ENCODE results near the gene FLNB.
"Not testable (repeated sequence)": the region's sequence is repeated elsewhere in the genome, so short reads cannot be mapped to it uniquely, and the experiment has no call there.

Gene FLNB

GRCh38 chr3:57989198-57989597 is 19.0 kb upstream of the FLNB start:
- not testable (repeated sequence) for H3K4me3 Mint-ChIP-seq; H3K27me3 Mint-ChIP-seq; H3K4me1 Mint-ChIP-seq; H3K27ac Mint-ChIP-seq; H3K36me3 Mint-ChIP-seq; H3K9me3 Mint-ChIP-seq; DNase-seq; ATAC-seq (replicated peaks)

DNA sequence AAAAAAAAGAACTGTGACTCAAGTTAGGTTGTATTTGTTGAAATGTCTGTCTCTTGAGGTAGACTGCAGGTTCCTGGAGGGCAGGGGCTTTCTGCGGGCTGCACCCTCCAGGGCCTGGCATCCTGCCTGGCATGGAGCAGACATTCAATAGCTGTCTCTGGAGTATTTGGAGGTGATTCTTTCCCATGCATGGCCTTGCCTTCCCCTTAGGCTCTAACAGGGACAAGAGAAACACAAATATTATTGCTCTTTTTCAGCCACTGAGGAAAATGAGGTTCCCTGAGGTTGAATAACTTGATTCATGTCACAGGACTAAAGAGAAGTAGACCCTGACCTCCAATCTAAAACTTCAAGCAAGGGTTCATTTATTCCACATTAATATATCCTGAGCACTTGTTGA is 18.6 kb upstream of the FLNB start:
- DNase-seq (no peak), ATAC-seq (replicated peaks) (no peak)
- no peaks in the 10 kb centered on the region for H3K36me3 Mint-ChIP-seq
- no peaks in the 10 kb centered on the region for H3K9me3 Mint-ChIP-seq
- H3K27ac Mint-ChIP-seq = no peak overlapping the region
- peaks cover 0 to 6% of the 10 kb centered on the region in 2 donors for H3K27me3 Mint-ChIP-seq
- no peaks in the 10 kb centered on the region for H3K4me1 Mint-ChIP-seq
- no peak overlapping the region for H3K4me3 Mint-ChIP-seq

GRCh38 chr3:57992452-57993213 is 15.6 kb upstream of the FLNB start:
- no peaks in the 10 kb centered on the region for H3K36me3 Mint-ChIP-seq
- H3K27ac Mint-ChIP-seq = no peak overlapping the region
- no peak overlapping the region for H3K4me3 Mint-ChIP-seq
- no peaks in the 10 kb centered on the region for H3K4me1 Mint-ChIP-seq
- no peaks in the 10 kb centered on the region for H3K9me3 Mint-ChIP-seq
- no peak for ATAC-seq (replicated peaks)
- DNase-seq = no peak
- H3K27me3 Mint-ChIP-seq = no peaks in the 10 kb centered on the region

GRCh38 chr3:57998366-57999283 is 9.6 kb upstream of the FLNB start:
- peak overlapping the region; percentile 80 for H3K27ac Mint-ChIP-seq
- no peaks in the 10 kb centered on the region for H3K27me3 Mint-ChIP-seq
- H3K9me3 Mint-ChIP-seq = no peaks in the 10 kb centered on the region
- H3K36me3 Mint-ChIP-seq = no peaks in the 10 kb centered on the region
- DNase-seq (no peak), ATAC-seq (replicated peaks) (peak; percentile 83 to 87)
- peak overlapping the region; percentile 63 to 73 for H3K4me3 Mint-ChIP-seq
- peaks cover 15 to 23% of the 10 kb centered on the region in 2 donors for H3K4me1 Mint-ChIP-seq

DNA sequence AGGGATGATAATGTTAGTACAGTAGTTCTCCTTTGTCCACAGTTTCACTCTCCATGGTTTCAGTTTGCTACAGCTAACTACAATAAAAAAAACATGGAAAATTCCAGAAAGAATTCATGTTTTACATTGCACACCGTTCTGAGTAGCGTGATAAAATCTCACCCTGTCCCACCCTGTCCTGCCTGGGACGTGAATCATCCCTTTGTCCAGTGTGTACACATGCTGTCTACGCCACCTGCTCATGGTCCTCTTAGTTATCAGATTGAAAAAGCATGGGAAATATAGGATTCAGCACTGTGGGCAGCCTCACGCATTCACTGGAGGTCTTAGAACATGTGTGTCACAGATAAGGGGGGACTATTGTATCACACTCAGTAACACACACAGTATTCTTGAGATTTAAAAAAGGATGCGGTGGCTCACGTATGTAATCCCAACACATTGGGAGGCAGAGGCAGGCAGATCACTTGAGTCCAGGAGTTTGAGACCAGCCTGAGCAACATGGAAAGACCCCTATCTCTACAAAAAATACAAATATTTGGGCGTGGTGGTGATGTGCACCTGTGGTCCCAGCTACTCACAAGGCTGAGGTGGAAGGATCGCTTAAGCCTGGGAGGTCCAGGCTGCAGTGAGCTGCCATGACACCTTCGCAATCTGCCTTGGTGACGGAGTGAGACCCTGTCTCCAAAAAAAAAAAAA is 8.7 kb upstream of the FLNB start:
- no peak for ATAC-seq (replicated peaks)
- Mint-ChIP-seq H3K27me3 (no peaks in the 10 kb centered on the region), H3K4me1 (peaks cover 15 to 23% of the 10 kb centered on the region in 2 donors), H3K9me3 (no peaks in the 10 kb centered on the region), H3K27ac (no peak overlapping the region), H3K36me3 (no peaks in the 10 kb centered on the region), H3K4me3 (no peak overlapping the region)
- no peak for DNase-seq

DNA sequence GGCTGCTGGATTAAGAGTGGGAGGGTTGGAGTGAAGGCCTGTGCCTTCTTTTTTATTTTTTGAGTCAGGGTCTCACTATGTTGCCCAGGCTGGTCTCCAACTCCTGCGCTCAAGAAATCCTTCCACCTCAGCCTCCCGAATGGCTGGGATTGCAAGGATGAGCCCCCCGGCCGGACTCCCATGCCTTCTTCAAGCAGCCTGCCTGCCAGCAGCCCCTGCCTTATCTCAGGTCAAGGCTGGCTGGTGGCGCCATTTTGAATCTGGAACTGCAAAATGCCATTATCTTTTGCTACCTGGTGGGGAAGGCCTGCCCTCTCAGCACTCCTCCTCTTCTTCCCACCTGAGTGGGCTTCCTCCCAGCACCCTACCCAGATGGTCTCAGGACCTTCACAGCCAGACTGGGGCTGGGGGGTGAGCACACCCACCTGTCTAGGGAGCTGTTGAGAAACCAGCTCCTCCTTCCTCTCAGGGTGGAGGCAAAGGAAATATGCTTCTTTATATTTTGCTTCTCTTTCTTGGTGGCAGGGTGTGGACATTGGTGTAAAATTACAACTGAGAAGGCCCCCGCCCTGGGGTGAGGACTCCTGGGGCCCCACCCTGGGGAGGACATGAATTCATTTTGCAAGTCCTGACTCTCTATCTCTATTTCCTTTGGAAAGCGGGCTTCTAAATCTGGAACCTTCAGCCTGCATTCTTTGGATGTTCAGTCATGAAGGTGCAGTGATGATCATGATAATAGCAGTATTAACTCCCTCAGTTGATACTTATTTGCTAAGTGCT is 7.7 kb upstream of the FLNB start:
- no peaks in the 10 kb centered on the region for H3K36me3 Mint-ChIP-seq
- no peak overlapping the region for H3K27ac Mint-ChIP-seq
- no peak for ATAC-seq (replicated peaks)
- peaks cover 15 to 23% of the 10 kb centered on the region in 2 donors for H3K4me1 Mint-ChIP-seq
- H3K4me3 Mint-ChIP-seq = no peak overlapping the region
- no peaks in the 10 kb centered on the region for H3K9me3 Mint-ChIP-seq
- DNase-seq = no peak
- H3K27me3 Mint-ChIP-seq = no peaks in the 10 kb centered on the region

- no peaks in the 10 kb centered on the region for H3K36me3 Mint-ChIP-seq
- no peak overlapping the region for H3K27ac Mint-ChIP-seq
- no peak for DNase-seq
- ATAC-seq (replicated peaks) = no peak
- H3K4me3 Mint-ChIP-seq = no peak overlapping the region
- H3K27me3 Mint-ChIP-seq = no peaks in the 10 kb centered on the region
- no peaks in the 10 kb centered on the region for H3K9me3 Mint-ChIP-seq
- H3K4me1 Mint-ChIP-seq = peaks cover 15 to 23% of the 10 kb centered on the region in 2 donors
These were observed 7.1 kb upstream of the FLNB start for GRCh38 chr3:58001086-58001467.

- Mint-ChIP-seq H3K4me3 (no peak overlapping the region), H3K27me3 (no peaks in the 10 kb centered on the region), H3K36me3 (no peaks in the 10 kb centered on the region), H3K4me1 (peaks cover 15 to 23% of the 10 kb centered on the region in 2 donors), H3K27ac (peak overlapping the region; percentile 31), H3K9me3 (no peaks in the 10 kb centered on the region)
- DNase-seq = no peak
- ATAC-seq (replicated peaks) = no peak
These were observed 6.2 kb upstream of the FLNB start for GRCh38 chr3:58001979-58002378.

DNA sequence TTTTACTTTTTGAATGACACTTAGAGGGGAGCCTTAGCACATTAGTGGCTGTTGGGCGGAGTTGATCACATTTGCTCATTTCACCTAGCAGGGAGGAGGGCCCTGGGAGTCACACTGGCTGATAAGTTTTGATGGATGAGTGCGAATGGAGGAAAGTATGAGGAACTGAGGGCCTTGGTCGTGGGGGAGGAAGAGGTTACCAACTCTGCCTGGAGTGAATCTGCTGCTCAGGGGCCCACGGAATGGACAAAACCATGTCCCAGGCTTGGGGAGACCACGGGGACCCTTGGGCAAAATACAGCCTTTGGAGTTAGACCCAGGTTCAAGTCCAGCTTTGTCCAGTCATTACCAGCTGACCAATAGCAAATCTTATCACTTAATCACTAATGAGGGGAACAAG is 5.1 kb upstream of the FLNB start:
- Mint-ChIP-seq H3K36me3 (no peaks in the 10 kb centered on the region), H3K4me3 (no peak overlapping the region), H3K27me3 (no peaks in the 10 kb centered on the region), H3K4me1 (peaks cover 14 to 20% of the 10 kb centered on the region in 2 donors), H3K27ac (no peak overlapping the region), H3K9me3 (no peaks in the 10 kb centered on the region)
- DNase-seq (no peak), ATAC-seq (replicated peaks) (no peak)

- Mint-ChIP-seq H3K4me3 (no peak overlapping the region), H3K27ac (no peak overlapping the region), H3K9me3 (no peaks in the 10 kb centered on the region), H3K36me3 (no peaks in the 10 kb centered on the region), H3K27me3 (no peaks in the 10 kb centered on the region), H3K4me1 (peaks cover 11 to 17% of the 10 kb centered on the region in 2 donors)
- ATAC-seq (replicated peaks) = no peak
- DNase-seq = no peak
These were observed 3.2 kb upstream of the FLNB start for GRCh38 chr3:58004973-58005372.

DNA sequence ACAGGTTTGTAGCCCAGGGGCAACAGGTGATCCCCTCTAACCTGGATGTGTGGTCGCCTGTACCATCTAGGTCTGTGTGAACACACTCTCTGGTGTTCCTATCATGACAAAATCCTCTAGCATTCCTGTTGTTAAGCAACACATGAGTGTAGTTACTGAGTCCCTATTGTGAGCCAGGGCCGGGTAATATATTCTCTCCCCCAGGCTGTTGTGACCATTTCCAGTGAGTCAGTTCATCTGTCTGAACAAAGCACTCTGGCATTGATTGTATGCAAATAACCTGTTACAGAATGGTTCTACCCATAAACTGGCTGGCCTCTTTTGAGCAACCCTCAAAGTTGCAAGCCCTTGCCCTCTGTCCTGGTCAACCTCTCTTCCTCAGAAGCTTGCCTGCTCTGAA is 2.6 kb upstream of the FLNB start:
- Mint-ChIP-seq H3K27ac (no peak overlapping the region), H3K36me3 (no peaks in the 10 kb centered on the region), H3K4me3 (no peak overlapping the region), H3K4me1 (peaks cover 14 to 17% of the 10 kb centered on the region in 2 donors), H3K27me3 (no peaks in the 10 kb centered on the region), H3K9me3 (no peaks in the 10 kb centered on the region)
- ATAC-seq (replicated peaks) = no peak
- no peak for DNase-seq

- H3K9me3 Mint-ChIP-seq = no peaks in the 10 kb centered on the region
- no peak overlapping the region for H3K27ac Mint-ChIP-seq
- peaks cover 0 to 3% of the 10 kb centered on the region in 2 donors for H3K36me3 Mint-ChIP-seq
- peaks cover 12 to 21% of the 10 kb centered on the region in 2 donors for H3K4me1 Mint-ChIP-seq
- no peak overlapping the region for H3K4me3 Mint-ChIP-seq
- DNase-seq (no peak), ATAC-seq (replicated peaks) (no peak)
- no peaks in the 10 kb centered on the region for H3K27me3 Mint-ChIP-seq
These were observed 1.6 kb upstream of the FLNB start for GRCh38 chr3:58006661-58007060.

DNA sequence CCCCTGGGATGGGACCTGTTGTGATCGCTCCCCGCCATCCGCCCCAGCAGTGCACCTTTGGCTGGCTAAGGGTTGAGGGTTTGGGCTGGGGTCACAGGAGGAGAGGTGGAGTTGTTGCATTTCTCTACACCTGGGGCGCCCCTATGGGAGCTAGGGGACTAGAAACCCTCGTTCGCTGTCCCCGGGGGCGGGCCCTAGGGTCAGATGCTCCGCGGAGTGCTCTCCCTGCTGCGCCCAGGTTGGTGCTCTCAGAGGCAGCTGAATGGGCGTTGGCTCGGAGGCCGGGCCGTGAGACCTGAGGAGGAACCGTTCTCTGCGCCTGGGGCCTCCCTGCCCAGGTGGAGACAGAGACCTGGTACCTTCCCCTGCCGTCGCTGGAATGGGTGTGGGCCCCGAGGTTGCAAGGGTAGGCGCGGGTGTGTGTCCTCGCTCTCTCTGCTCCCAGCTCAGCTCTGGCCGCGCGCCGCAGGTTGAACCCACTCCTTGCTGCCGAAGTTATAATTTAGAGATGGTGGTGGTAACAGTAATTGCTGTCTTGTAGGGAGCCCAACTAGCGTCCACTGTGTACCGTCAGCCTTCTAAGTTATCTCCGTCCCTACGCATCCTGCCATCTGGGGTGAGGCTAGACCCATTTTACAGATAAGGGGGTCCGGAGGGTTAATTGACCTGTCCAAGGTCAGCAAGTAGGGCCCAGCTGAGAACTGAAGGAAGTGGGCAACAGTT is 965 bp downstream of the FLNB start:
- peaks cover 0 to 3% of the 10 kb centered on the region in 2 donors for H3K36me3 Mint-ChIP-seq
- ATAC-seq (replicated peaks) (peak; percentile 38 to 52), DNase-seq (peak; percentile 15)
- peak overlapping the region; percentile 77 for H3K27ac Mint-ChIP-seq
- peaks cover 15 to 26% of the 10 kb centered on the region in 2 donors for H3K4me1 Mint-ChIP-seq
- no peaks in the 10 kb centered on the region for H3K9me3 Mint-ChIP-seq
- peak overlapping the region; percentile 86 to 87 for H3K4me3 Mint-ChIP-seq
- no peaks in the 10 kb centered on the region for H3K27me3 Mint-ChIP-seq
